Body of pancreas (tissue), 4 donors: ENCODE measurements around the gene ZFP69B.

Experiments used
- POLR2A ChIP-seq, 3 donors: fragments of 450-650 bp; IDR thresholded peaks; one replicate each; pipeline ENCODE4 v1.6.1; 2016; ENCODE audit warnings: antibody characterized with exemption in 3 of 3, mild to moderate bottlenecking in 2 of 3
- TF ChIP-seq, protein P1 (sequence below), 7 experiments: fragments of 450-650 bp in 4 of 7; fragments of 200-600 bp in 3 of 7; sonication (generic) in 3 of 7; IDR thresholded peaks; one replicate each; pipeline ENCODE4 v1.5.1; 2016 to 2019; ENCODE audit warnings: antibody characterized with exemption in 7 of 7

GRCh38 chr1:40416709-40417108 lies 33.6 kb upstream of the ZFP69B start:
- no peak for TF ChIP-seq POLR2A (IDR thresholded peaks at IDR 0.05)
- TF ChIP-seq, protein P1, sequence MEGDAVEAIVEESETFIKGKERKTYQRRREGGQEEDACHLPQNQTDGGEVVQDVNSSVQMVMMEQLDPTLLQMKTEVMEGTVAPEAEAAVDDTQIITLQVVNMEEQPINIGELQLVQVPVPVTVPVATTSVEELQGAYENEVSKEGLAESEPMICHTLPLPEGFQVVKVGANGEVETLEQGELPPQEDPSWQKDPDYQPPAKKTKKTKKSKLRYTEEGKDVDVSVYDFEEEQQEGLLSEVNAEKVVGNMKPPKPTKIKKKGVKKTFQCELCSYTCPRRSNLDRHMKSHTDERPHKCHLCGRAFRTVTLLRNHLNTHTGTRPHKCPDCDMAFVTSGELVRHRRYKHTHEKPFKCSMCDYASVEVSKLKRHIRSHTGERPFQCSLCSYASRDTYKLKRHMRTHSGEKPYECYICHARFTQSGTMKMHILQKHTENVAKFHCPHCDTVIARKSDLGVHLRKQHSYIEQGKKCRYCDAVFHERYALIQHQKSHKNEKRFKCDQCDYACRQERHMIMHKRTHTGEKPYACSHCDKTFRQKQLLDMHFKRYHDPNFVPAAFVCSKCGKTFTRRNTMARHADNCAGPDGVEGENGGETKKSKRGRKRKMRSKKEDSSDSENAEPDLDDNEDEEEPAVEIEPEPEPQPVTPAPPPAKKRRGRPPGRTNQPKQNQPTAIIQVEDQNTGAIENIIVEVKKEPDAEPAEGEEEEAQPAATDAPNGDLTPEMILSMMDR (IDR thresholded peaks at IDR 0.05), result no peak
